GM19239 (cell line): ENCODE data around the gene HMGA1.
"Not testable (repeated sequence)": the region's sequence is repeated elsewhere in the genome, so short reads cannot be mapped to it uniquely, and the experiment has no call there.

Source experiments
- DNase-seq: peaks from one replicate; pipeline ENCODE4 v3.0.0; 2011; ENCODE audit warnings: low spot score; ENCODE audit not compliant: insufficient read length
- FAIRE-seq: peaks from 2 replicates; lab custom pipeline; 2011; peaks lifted over from hg19 to GRCh38; lab: Jason Lieb, UNC

HMGA1 gene

GRCh38 chr6:34238585-34239499 is 2.2 kb downstream of the HMGA1 start:
- FAIRE-seq, result no peak

GRCh38 chr6:34239500-34239825 is 2.8 kb downstream of the HMGA1 start:
- DNase-seq, result no peak
- FAIRE-seq, result peak; percentile 8

More at GRCh38 chr6:34238585-34239499, 2.2 kb downstream of the HMGA1 start:
- no peak for DNase-seq

- DNase-seq (no peak), FAIRE-seq (no peak)
Measured at GRCh38 chr6:34239893-34240292, 3.2 kb downstream of the HMGA1 start.

- FAIRE-seq, result no peak
- no peak for DNase-seq
Measured at GRCh38 chr6:34240329-34241248, 3.9 kb downstream of the HMGA1 start.

- no peak for FAIRE-seq
Measured at GRCh38 chr6:34241351-34242215, 4.9 kb downstream of the HMGA1 start.

GRCh38 chr6:34242252-34243130 is 5.8 kb downstream of the HMGA1 start:
- DNase-seq (no peak), FAIRE-seq (no peak)

More at GRCh38 chr6:34241351-34242215, 4.9 kb downstream of the HMGA1 start:
- no peak for DNase-seq

GRCh38 chr6:34243131-34243771 is 6.6 kb downstream of the HMGA1 start:
- FAIRE-seq, result no peak
- no peak for DNase-seq

GRCh38 chr6:34243901-34244884 is 7.5 kb downstream of the HMGA1 start:
- FAIRE-seq (no peak), DNase-seq (no peak)

GRCh38 chr6:34245032-34245760 is 8.5 kb downstream of the HMGA1 start:
- FAIRE-seq, DNase-seq: not testable (repeated sequence)

- not testable (repeated sequence) for FAIRE-seq
Measured at GRCh38 chr6:34245761-34246140, 9.1 kb downstream of the HMGA1 start.

GRCh38 chr6:34246249-34246562 is 9.5 kb downstream of the HMGA1 start:
- FAIRE-seq, result no peak
- DNase-seq, result no peak

More at GRCh38 chr6:34245761-34246140, 9.1 kb downstream of the HMGA1 start:
- not testable (repeated sequence) for DNase-seq

GRCh38 chr6:34246563-34247391 is 10.1 kb downstream of the HMGA1 start:
- no peak for FAIRE-seq
- no peak for DNase-seq

GRCh38 chr6:34247481-34248197 is 11.0 kb downstream of the HMGA1 start:
- no peak for FAIRE-seq
- no peak for DNase-seq

GRCh38 chr6:34248198-34248726 is 11.6 kb downstream of the HMGA1 start:
- DNase-seq (no peak), FAIRE-seq (peak; percentile 21)
